OCI-LY1 (cell line): ENCODE results near the gene CHST15.

Experiments
- H2AFZ ChIP-seq: fragments of 200-600 bp; sonication (generic), shearing (Covaris generic); 2 replicates; pipeline ENCODE4 v1.6.0; 2014; ENCODE audit warnings: antibody characterized with exemption, mild to moderate bottlenecking, low read length
- H3F3A ChIP-seq: fragments of 200-600 bp; sonication (generic), shearing (Covaris generic); 2 replicates; pipeline ENCODE4 v1.6.0; 2014; ENCODE audit warnings: mild to moderate bottlenecking, antibody characterized with exemption, low read length, moderate library complexity; ENCODE audit not compliant: insufficient read depth
- H3K27ac ChIP-seq: fragments of 200-600 bp; sonication (generic); 2 replicates; pipeline ENCODE4 v1.5.1; 2014; ENCODE audit warnings: low read length, mixed run types, mild to moderate bottlenecking, low read depth; ENCODE audit not compliant: poor library complexity, severe bottlenecking
- H3K27me3 ChIP-seq: fragments of 200-600 bp; sonication (generic); 2 replicates; pipeline ENCODE4 v1.6.0; 2014; ENCODE audit warnings: antibody characterized with exemption, mild to moderate bottlenecking, low read length, moderate library complexity; ENCODE audit not compliant: insufficient read depth
- H3K36me3 ChIP-seq: fragments of 200-600 bp; sonication (generic); 2 replicates; pipeline ENCODE4 v1.6.1; 2014; ENCODE audit warnings: mild to moderate bottlenecking, antibody characterized with exemption, low read length, moderate library complexity, mixed read lengths; ENCODE audit not compliant: insufficient read depth
- H3K4me1 ChIP-seq: fragments of 200-600 bp; sonication (generic); 2 replicates; pipeline ENCODE4 v1.5.1; 2014; ENCODE audit warnings: mild to moderate bottlenecking, low read length, moderate library complexity; ENCODE audit not compliant: insufficient read depth, severe bottlenecking
- H3K4me2 ChIP-seq: fragments of 200-600 bp; sonication (generic), shearing (Covaris generic); 2 replicates; pipeline ENCODE4 v1.6.1; 2014; ENCODE audit warnings: low read length
- H3K4me3 ChIP-seq: fragments of 200-600 bp; sonication (generic); 2 replicates; pipeline ENCODE4 v1.5.1; 2014; ENCODE audit warnings: low read length, low read depth, mild to moderate bottlenecking, mixed read lengths; ENCODE audit not compliant: poor library complexity, severe bottlenecking
- H3K79me2 ChIP-seq: fragments of 200-600 bp; shearing (Covaris generic); 2 replicates; pipeline ENCODE4 v1.6.1; 2016; ENCODE audit warnings: mixed run types, low read length, mixed read lengths; ENCODE audit not compliant: insufficient read depth
- H3K9ac ChIP-seq: fragments of 200-600 bp; sonication (generic), shearing (Covaris generic); 2 replicates; pipeline ENCODE4 v1.6.1; 2014; ENCODE audit warnings: mild to moderate bottlenecking, low read length, mixed read lengths
- H3K9me2 ChIP-seq: fragments of 200-600 bp; sonication (generic), shearing (Covaris generic); 2 replicates; pipeline ENCODE4 v1.6.1; 2014; ENCODE audit warnings: low read depth, mild to moderate bottlenecking, low read length, mixed read lengths
- H3K9me3 ChIP-seq: fragments of 200-600 bp; shearing (Covaris generic); 2 replicates; pipeline ENCODE4 v1.6.1; 2014; ENCODE audit warnings: low read length, mixed read lengths
- H4K20me1 ChIP-seq: fragments of 200-600 bp; sonication (generic), shearing (Covaris generic); 2 replicates; pipeline ENCODE4 v1.6.0; 2016; ENCODE audit warnings: mild to moderate bottlenecking, low read length; ENCODE audit not compliant: insufficient read depth
- EZH2 ChIP-seq: fragments of 200-600 bp; sonication (generic), shearing (Covaris generic); IDR thresholded peaks from 2 replicates; pipeline ENCODE4 v1.8.0; 2017; ENCODE audit warnings: borderline replicate concordance, mixed run types, mild to moderate bottlenecking, antibody characterized with exemption, low read length, moderate library complexity, mixed read lengths
- TF ChIP-seq, protein P1 (sequence below): fragments of 200-600 bp; sonication (generic), shearing (Covaris generic); IDR thresholded peaks from 2 replicates; pipeline ENCODE4 v1.5.1; 2017; ENCODE audit warnings: mild to moderate bottlenecking, antibody characterized with exemption, low read length, moderate library complexity, mixed read lengths

The CHST15 gene

DNA sequence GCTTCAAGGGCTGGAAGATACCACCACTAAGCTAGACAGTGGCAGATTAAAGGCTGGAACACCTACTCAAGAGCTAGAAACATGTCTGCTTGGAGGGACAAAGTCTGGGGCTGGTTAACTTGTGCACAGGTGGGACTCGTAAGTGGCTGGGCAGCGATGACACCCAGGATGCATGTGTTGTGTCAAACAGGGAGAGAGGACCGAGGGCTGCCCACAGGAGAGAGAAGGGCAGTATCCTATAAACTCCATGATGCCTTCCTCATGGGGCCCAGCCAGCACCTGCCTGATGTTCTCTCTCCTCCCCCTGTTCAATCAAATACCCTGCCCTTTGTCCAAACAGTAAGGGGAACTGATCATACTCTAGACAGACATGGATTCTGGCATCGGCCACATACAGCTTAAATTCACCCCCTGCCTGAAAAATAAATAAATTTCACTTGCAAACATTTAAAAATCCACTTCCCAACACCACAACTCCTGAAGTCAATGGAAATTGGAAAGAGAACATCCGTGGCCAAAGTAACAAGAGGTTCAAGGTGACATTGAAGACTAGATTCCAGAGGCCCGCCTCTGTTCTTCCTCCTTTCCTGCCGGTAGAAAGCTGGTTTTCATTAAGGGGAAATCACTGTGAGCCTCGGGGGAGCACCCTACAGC lies 50.6 kb downstream of the CHST15 start:
- H3K4me2 ChIP-seq = no peak overlapping the region; the same call in 1 of the 2 replicates
- H3K79me2 ChIP-seq = no peaks in the 10 kb centered on the region
- no peaks in the 10 kb centered on the region for H3K9me2 ChIP-seq
- no peak for TF ChIP-seq EZH2
- TF ChIP-seq, protein P1, sequence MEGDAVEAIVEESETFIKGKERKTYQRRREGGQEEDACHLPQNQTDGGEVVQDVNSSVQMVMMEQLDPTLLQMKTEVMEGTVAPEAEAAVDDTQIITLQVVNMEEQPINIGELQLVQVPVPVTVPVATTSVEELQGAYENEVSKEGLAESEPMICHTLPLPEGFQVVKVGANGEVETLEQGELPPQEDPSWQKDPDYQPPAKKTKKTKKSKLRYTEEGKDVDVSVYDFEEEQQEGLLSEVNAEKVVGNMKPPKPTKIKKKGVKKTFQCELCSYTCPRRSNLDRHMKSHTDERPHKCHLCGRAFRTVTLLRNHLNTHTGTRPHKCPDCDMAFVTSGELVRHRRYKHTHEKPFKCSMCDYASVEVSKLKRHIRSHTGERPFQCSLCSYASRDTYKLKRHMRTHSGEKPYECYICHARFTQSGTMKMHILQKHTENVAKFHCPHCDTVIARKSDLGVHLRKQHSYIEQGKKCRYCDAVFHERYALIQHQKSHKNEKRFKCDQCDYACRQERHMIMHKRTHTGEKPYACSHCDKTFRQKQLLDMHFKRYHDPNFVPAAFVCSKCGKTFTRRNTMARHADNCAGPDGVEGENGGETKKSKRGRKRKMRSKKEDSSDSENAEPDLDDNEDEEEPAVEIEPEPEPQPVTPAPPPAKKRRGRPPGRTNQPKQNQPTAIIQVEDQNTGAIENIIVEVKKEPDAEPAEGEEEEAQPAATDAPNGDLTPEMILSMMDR = no peak
- no peak overlapping the region for H3K9ac ChIP-seq
- no peak overlapping the region for H2AFZ ChIP-seq
- H3K27me3 ChIP-seq = no peaks in the 10 kb centered on the region
- H4K20me1 ChIP-seq = no peaks in the 10 kb centered on the region
- H3K4me1 ChIP-seq = peaks cover 21% of the 10 kb centered on the region
- H3F3A ChIP-seq = no peaks in the 10 kb centered on the region
- H3K27ac ChIP-seq = peak overlapping the region; percentile 83
- no peaks in the 10 kb centered on the region for H3K9me3 ChIP-seq
- H3K4me3 ChIP-seq = no peak overlapping the region
- peaks cover 31% of the 10 kb centered on the region for H3K36me3 ChIP-seq

- H3K27ac ChIP-seq = no peak overlapping the region
Observed at GRCh38 chr10:124041675-124042445, 51.5 kb downstream of the CHST15 start.

GRCh38 chr10:124040451-124041188 lies 52.8 kb downstream of the CHST15 start:
- no peak overlapping the region for H3K9ac ChIP-seq
- no peaks in the 10 kb centered on the region for H3K9me3 ChIP-seq
- H3K4me1 ChIP-seq = peaks cover 36% of the 10 kb centered on the region
- no peaks in the 10 kb centered on the region for H4K20me1 ChIP-seq
- no peak overlapping the region for H2AFZ ChIP-seq
- H3K27ac ChIP-seq = no peak overlapping the region
- TF ChIP-seq, protein P1 = no peak
- no peak for TF ChIP-seq EZH2
- H3K4me2 ChIP-seq = no peak overlapping the region
- no peaks in the 10 kb centered on the region for H3K79me2 ChIP-seq
- H3F3A ChIP-seq = no peaks in the 10 kb centered on the region
- H3K9me2 ChIP-seq = no peaks in the 10 kb centered on the region
- H3K36me3 ChIP-seq = peaks cover 33% of the 10 kb centered on the region
- H3K27me3 ChIP-seq = no peaks in the 10 kb centered on the region
- no peak overlapping the region for H3K4me3 ChIP-seq

More at GRCh38 chr10:124041675-124042445, 51.5 kb downstream of the CHST15 start:
- Histone ChIP-seq H3K9me2 (no peaks in the 10 kb centered on the region), H3K4me1 (peaks cover 30% of the 10 kb centered on the region), H3K36me3 (peaks cover 41% of the 10 kb centered on the region), H3K4me2 (no peak overlapping the region), H4K20me1 (no peaks in the 10 kb centered on the region), H3K9ac (no peak overlapping the region), H2AFZ (no peak overlapping the region), H3K79me2 (no peaks in the 10 kb centered on the region), H3F3A (no peaks in the 10 kb centered on the region), H3K4me3 (no peak overlapping the region), H3K27me3 (no peaks in the 10 kb centered on the region), H3K9me3 (no peaks in the 10 kb centered on the region)
- TF ChIP-seq, protein P1 = no peak
- no peak for TF ChIP-seq EZH2
